HL-60 (cell line): ENCODE measurements around the gene HRH3.

Experiments
- DNase-seq, 2 experiments: peaks; one replicate each; pipeline ENCODE4 v3.0.0-alpha.2; 2010 to 2020; ENCODE audit warnings: low read depth in 1 of 2, low spot score in 1 of 2
- H3K27ac ChIP-seq: fragments of 250-450 bp; sonication (Bioruptor Pico); replicated peaks from 2 replicates; pipeline ENCODE4 v1.5.1; 2020; ENCODE audit warnings: mild to moderate bottlenecking, moderate library complexity
- H3K27me3 ChIP-seq: fragments of 250-450 bp; sonication (Bioruptor Pico); 2 replicates; pipeline ENCODE4 v1.5.1; 2021; ENCODE audit warnings: mild to moderate bottlenecking, moderate library complexity; ENCODE audit not compliant: insufficient read depth, poor library complexity, severe bottlenecking
- H3K4me3 ChIP-seq: replicated peaks from 2 replicates; pipeline ENCODE4 v1.5.1; 2011; ENCODE audit warnings: mild to moderate bottlenecking, control low read depth, low read length; ENCODE audit not compliant: insufficient read depth
- CTCF ChIP-seq: IDR thresholded peaks from one replicate; pipeline ENCODE4 v1.5.1; 2011; ENCODE audit warnings: low read length, control low read depth, inconsistent platforms; ENCODE audit not compliant: insufficient read depth
- GABPA ChIP-seq: IDR thresholded peaks from 2 replicates; pipeline ENCODE4 v1.6.1; 2012; ENCODE audit warnings: low read depth
- POLR2AphosphoS5 ChIP-seq: IDR thresholded peaks from 2 replicates; pipeline ENCODE4 v1.6.1; 2012; ENCODE audit warnings: low read depth
- REST ChIP-seq: IDR thresholded peaks from 2 replicates; pipeline ENCODE4 v1.6.1; 2012; ENCODE audit warnings: low read depth; ENCODE audit not compliant: insufficient replicate concordance
- SPI1 ChIP-seq: IDR thresholded peaks from 2 replicates; pipeline ENCODE4 v1.6.1; 2012; ENCODE audit warnings: low read depth, mild to moderate bottlenecking, borderline replicate concordance
- long read RNA-seq: library from polyadenylated mRNA; unstranded; transcript quantifications from one replicate; pipeline ENCODE4 v2.0.0, GENCODE V29; 2020

HRH3 gene
- long read RNA-seq, result 0 reads

GRCh38 chr20:62219992-62220665 lies at the start of gene HRH3:
HRH3 (minus strand) TSS chr20:62220278; CDS start chr20:62219970, 308 bp downstream.
- Histone ChIP-seq H3K27me3 (peaks cover 64% of the 10 kb centered on the region), H3K4me3 (no peak within 1 kb of the TSS), H3K27ac (no peak within 1 kb of the TSS)
- TF ChIP-seq SPI1 (no peak), GABPA (no peak), REST (peak; percentile 90)
- peak in 1 of 2 experiments; percentile 31 for DNase-seq

GRCh38 chr20:62269871-62270270 lies 49.8 kb upstream of the HRH3 start:
- TF ChIP-seq POLR2AphosphoS5, result no peak
- no peak for TF ChIP-seq REST
- no peak for TF ChIP-seq SPI1
- TF ChIP-seq GABPA, result no peak
- TF ChIP-seq CTCF, result no peak
- H3K4me3 ChIP-seq, result no peak overlapping the region
- no peak for DNase-seq
- H3K27ac ChIP-seq, result no peak overlapping the region
- no peaks in the 10 kb centered on the region for H3K27me3 ChIP-seq

- Histone ChIP-seq H3K4me3 (no peak overlapping the region), H3K27me3 (no peaks in the 10 kb centered on the region), H3K27ac (no peak overlapping the region)
- no peak for DNase-seq
- TF ChIP-seq SPI1 (no peak), GABPA (no peak), POLR2AphosphoS5 (no peak), CTCF (no peak), REST (no peak)
Observed at GRCh38 chr20:62269378-62269777, 49.3 kb upstream of the HRH3 start.
